NCI-H524 (cell line): ENCODE measurements around the gene RERG.
A peak's percentile ranks its signal among the peaks of the same experiment; 100 is the strongest.
"Not testable (repeated sequence)": the region's sequence is repeated elsewhere in the genome, so short reads cannot be mapped to it uniquely, and the experiment has no call there.

ENCODE experiments used
- DNase-seq, 2 experiments: peaks; one replicate each; lab custom pipeline; 2025; lab: John Stamatoyannopoulos, UW

The RERG gene

GRCh38 chr12:15220915-15221885 lies at the start of gene RERG:
RERG (minus strand) TSS chr12:15221417; CDS start chr12:15217489, 3,928 bp downstream.
- DNase-seq, result peak; percentile 46 to 79

- peak; percentile 32 to 73 for DNase-seq
These were observed 49.4 kb upstream of the RERG start for GRCh38 chr12:15270591-15270990.

GRCh38 chr12:15268927-15269552 lies 47.8 kb upstream of the RERG start:
- DNase-seq, result peak; percentile 39 to 75

- no peak for DNase-seq
These were observed 47.1 kb upstream of the RERG start for GRCh38 chr12:15268309-15268708.

GRCh38 chr12:15265875-15266274 lies 44.7 kb upstream of the RERG start:
- DNase-seq, result no peak

- no peak for DNase-seq
These were observed 35.5 kb upstream of the RERG start for GRCh38 chr12:15256761-15257160.

GRCh38 chr12:15253990-15254389 lies 32.8 kb upstream of the RERG start:
- no peak for DNase-seq

- DNase-seq, result no peak
These were observed 23.7 kb upstream of the RERG start for GRCh38 chr12:15244926-15245325.

GRCh38 chr12:15244341-15244740 lies 23.1 kb upstream of the RERG start:
- no peak for DNase-seq

GRCh38 chr12:15243102-15243501 lies 21.9 kb upstream of the RERG start:
- DNase-seq, result no peak

- no peak for DNase-seq
These were observed 19.7 kb upstream of the RERG start for GRCh38 chr12:15240898-15241297.

- DNase-seq, result no peak
These were observed 13.3 kb upstream of the RERG start for GRCh38 chr12:15234508-15234907.

- DNase-seq, result no peak
These were observed 12.8 kb upstream of the RERG start for GRCh38 chr12:15234011-15234410.

- DNase-seq, result no peak
These were observed 11.7 kb upstream of the RERG start for GRCh38 chr12:15232959-15233358.

GRCh38 chr12:15231493-15231892 lies 10.3 kb upstream of the RERG start:
- no peak for DNase-seq

- DNase-seq, result no peak
These were observed 9.5 kb upstream of the RERG start for GRCh38 chr12:15230751-15231150.

GRCh38 chr12:15230137-15230536 lies 8.9 kb upstream of the RERG start:
- DNase-seq, result no peak

- peak in 1 of 2 experiments; percentile 54 for DNase-seq
These were observed 5.9 kb upstream of the RERG start for GRCh38 chr12:15227004-15227679.

GRCh38 chr12:15225863-15226218 lies 4.6 kb upstream of the RERG start:
- not testable (repeated sequence) for DNase-seq

GRCh38 chr12:15225136-15225862 lies 4.1 kb upstream of the RERG start:
- no peak for DNase-seq

- DNase-seq, result no peak
These were observed 1.0 kb upstream of the RERG start for GRCh38 chr12:15222219-15222618.

- DNase-seq, result no peak
These were observed 766 bp downstream of the RERG start for GRCh38 chr12:15220451-15220850.
